K562 (cell line): Measurements from ENCODE around the gene STUM. TPM values are rescaled to one million over a fixed set of nuclear protein-coding genes. Genes with fewer than 3 reads are reported as not detected.

Experiments used
- ATAC-seq: fragments of 200-7000 bp; cut with Tn5 transposase; 3 replicates; pipeline ENCODE4 v1.9.1; 2020; ENCODE audit warnings: moderate library complexity
- BruUV-seq: library from RNA; stranded (reverse); fragments of 400-500 nt; replicated peaks from 2 replicates; lab custom pipeline; 2021; lab: Mats Ljungman, UMichigan
- CTCF ChIA-PET: fragments of 300-600 bp; formaldehyde crosslinking; extraction: SDS; loops from one replicate; lab custom pipeline; 2021; ENCODE audit warnings: low intra/inter-chr PET ratio; lab: Yijun Ruan, JAX
- POLR2A ChIA-PET: fragments of 300-600, 350-650 bp; sonication (Branson Sonifier 250); formaldehyde crosslinking; extraction: SDS; loops from one replicate; lab custom pipeline; 2021; ENCODE audit warnings: antibody characterized with exemption, inconsistent platforms; lab: Yijun Ruan, JAX
- DNase-seq, 4 experiments: peaks; one replicate each; pipeline versions ENCODE4 v3.0.0 to v3.0.0-alpha.2; 2011 to 2018; ENCODE audit warnings: low spot score in 3 of 4, mixed read lengths in 3 of 4; ENCODE audit errors: extremely low read depth in 1 of 4
- FAIRE-seq: peaks from 2 replicates; lab custom pipeline; 2011; peaks lifted over from hg19 to GRCh38; lab: Jason Lieb, UNC
- H2AFZ ChIP-seq: 2 replicates; pipeline ENCODE4 v1.6.0; 2011; ENCODE audit warnings: low read depth, low read length, control low read depth, inconsistent platforms
- H3K27ac ChIP-seq: fragments of 200-600 bp; 3 replicates; pipeline ENCODE4 v1.8.0; 2011; ENCODE audit warnings: low read depth, mild to moderate bottlenecking, control low read depth, inconsistent platforms, low read length, moderate library complexity, mixed read lengths; ENCODE audit errors: extremely low read depth
- H3K27me3 ChIP-seq, 2 experiments: fragments of 300-600 bp in 1 of 2; 2 replicates in 1 of 2; 3 replicates in 1 of 2; pipeline versions ENCODE4 v1.6.0 to v1.8.0; 2011; ENCODE audit warnings: inconsistent platforms in 2 of 2, low read length in 2 of 2, mild to moderate bottlenecking in 1 of 2, mixed read lengths in 1 of 2, moderate library complexity in 1 of 2; ENCODE audit not compliant: control insufficient read depth in 2 of 2, insufficient read depth in 2 of 2
- H3K36me3 ChIP-seq: fragments of 300-600 bp; 3 replicates; pipeline ENCODE4 v1.8.0; 2011; ENCODE audit warnings: mild to moderate bottlenecking, low read length, inconsistent platforms; ENCODE audit not compliant: control insufficient read depth, insufficient read depth
- H3K4me1 ChIP-seq, 2 experiments: fragments of 200-600 bp in 1 of 2; replicated peaks in 1 of 2; 2 replicates in 1 of 2; 3 replicates in 1 of 2; pipeline versions ENCODE4 v1.5.1 to v1.8.0; 2011; ENCODE audit warnings: inconsistent platforms in 2 of 2, low read length in 2 of 2, mild to moderate bottlenecking in 1 of 2, mixed read lengths in 1 of 2, moderate library complexity in 1 of 2; ENCODE audit not compliant: control insufficient read depth in 2 of 2, insufficient read depth in 2 of 2
- H3K4me2 ChIP-seq: 2 replicates; pipeline ENCODE4 v1.6.1; 2011; ENCODE audit warnings: low read length, control low read depth, inconsistent platforms, mixed read lengths; ENCODE audit not compliant: insufficient read depth
- H3K4me3 ChIP-seq: fragments of 200-600 bp; sonication (generic), shearing (Covaris generic); 2 replicates; pipeline ENCODE4 v1.5.1; 2016; ENCODE audit warnings: control low read depth, inconsistent platforms
- H3K79me2 ChIP-seq: fragments of 200-600 bp; 3 replicates; pipeline ENCODE4 v1.8.0; 2011; ENCODE audit warnings: low read length, inconsistent platforms; ENCODE audit not compliant: control insufficient read depth, insufficient read depth
- H3K9ac ChIP-seq, 2 experiments: 2 replicates each; pipeline versions ENCODE4 v1.6.0 to v1.6.1; 2011; ENCODE audit warnings: low read depth in 2 of 2, low read length in 2 of 2, control low read depth in 1 of 2, inconsistent platforms in 1 of 2, mild to moderate bottlenecking in 1 of 2, mixed read lengths in 1 of 2; ENCODE audit not compliant: insufficient read depth in 1 of 2
- H3K9me1 ChIP-seq: one replicate; pipeline ENCODE4 v1.6.0; 2011; ENCODE audit warnings: inconsistent platforms, mild to moderate bottlenecking, low read length, moderate library complexity; ENCODE audit not compliant: control insufficient read depth, insufficient read depth
- H3K9me3 ChIP-seq: replicated peaks from 2 replicates; pipeline ENCODE4 v1.5.1; 2011; ENCODE audit warnings: low read depth, low read length, inconsistent platforms; ENCODE audit not compliant: control insufficient read depth, insufficient read depth
- H4K20me1 ChIP-seq: replicated peaks from 2 replicates; pipeline ENCODE4 v1.6.1; 2011; ENCODE audit warnings: low read length, inconsistent platforms, mixed read lengths; ENCODE audit not compliant: control insufficient read depth, insufficient read depth
- BRD9 ChIP-seq: fragments of 450-650 bp; IDR thresholded peaks from 2 replicates; pipeline ENCODE4 v1.6.1; 2018; ENCODE audit warnings: low read depth; ENCODE audit not compliant: partially characterized antibody
- EGR1 ChIP-seq: fragments of 450-650 bp; conservative IDR thresholded peaks from 2 replicates; pipeline ENCODE4 v1.6.1; 2017; ENCODE audit warnings: mild to moderate bottlenecking
- HEY1 ChIP-seq: fragments of 250-450 bp; sonication (Bioruptor Pico); IDR thresholded peaks from 2 replicates; pipeline ENCODE4 v1.5.0; 2020; ENCODE audit warnings: mild to moderate bottlenecking, moderate library complexity, borderline replicate concordance
- HMG20A ChIP-seq: fragments of 450-650 bp; formaldehyde crosslinking; conservative IDR thresholded peaks from 2 replicates; pipeline ENCODE4 v1.4.0; 2020; ENCODE audit warnings: mild to moderate bottlenecking, mixed read lengths
- HOXB6 ChIP-seq: fragments of 250-450 bp; sonication (Bioruptor Pico); IDR thresholded peaks from 2 replicates; pipeline ENCODE4 v1.5.1; 2022; ENCODE audit warnings: mild to moderate bottlenecking, borderline replicate concordance
- NR2C2 ChIP-seq, 2 experiments: fragments of 200-800 bp in 1 of 2; sonication (Bioruptor generic) in 1 of 2; sonication (generic) in 1 of 2; formaldehyde crosslinking in 1 of 2; IDR thresholded peaks; 2 replicates each; pipeline versions ENCODE4 v1.6.1 to v1.8.0; 2016 to 2022; ENCODE audit warnings: mild to moderate bottlenecking in 1 of 2, missing compliant biosample characterization in 1 of 2, missing genetic modification characterization in 1 of 2, missing genetic modification reagents in 1 of 2
- PCBP2 ChIP-seq: fragments of 200-400 bp; formaldehyde crosslinking; IDR thresholded peaks from 2 replicates; pipeline ENCODE4 v1.6.1; 2018; ENCODE audit warnings: low read length, low read depth, mild to moderate bottlenecking, moderate library complexity; ENCODE audit not compliant: poor library complexity, severe bottlenecking
- PRPF4 ChIP-seq: fragments of 200-400 bp; formaldehyde crosslinking; IDR thresholded peaks from one replicate; pipeline ENCODE4 v1.6.1; 2017; ENCODE audit warnings: low read length, low read depth, mild to moderate bottlenecking; ENCODE audit not compliant: insufficient read depth, poor library complexity, severe bottlenecking
- PTBP1 ChIP-seq: fragments of 200-400 bp; formaldehyde crosslinking; IDR thresholded peaks from 2 replicates; pipeline ENCODE4 v1.6.1; 2017; ENCODE audit warnings: low read depth, low read length
- RBM17 ChIP-seq: fragments of 200-400 bp; formaldehyde crosslinking; IDR thresholded peaks from 2 replicates; pipeline ENCODE4 v1.6.1; 2017; ENCODE audit warnings: low read depth, mild to moderate bottlenecking, low read length, borderline replicate concordance
- SRSF9 ChIP-seq: fragments of 200-400 bp; formaldehyde crosslinking; IDR thresholded peaks from 2 replicates; pipeline ENCODE4 v1.6.1; 2017; ENCODE audit warnings: low read depth, low read length, borderline replicate concordance
- ZBTB5 ChIP-seq: fragments of 450-650 bp; IDR thresholded peaks from 2 replicates; pipeline ENCODE4 v1.6.1; 2017; ENCODE audit warnings: antibody characterized with exemption
- ZBTB9 ChIP-seq: fragments of 450-650 bp; formaldehyde crosslinking; IDR thresholded peaks from 2 replicates; pipeline ENCODE4 v1.4.0; 2020; ENCODE audit warnings: mild to moderate bottlenecking, moderate library complexity
- ZC3H8 ChIP-seq: fragments of 450-650 bp; IDR thresholded peaks from 2 replicates; pipeline ENCODE4 v1.6.1; 2017
- ZKSCAN3 ChIP-seq: fragments of 250-450 bp; sonication (Bioruptor Pico); IDR thresholded peaks from 2 replicates; pipeline ENCODE4 v1.4.0; 2020
- ZNF263 ChIP-seq: sonication (generic); formaldehyde crosslinking; IDR thresholded peaks from 2 replicates; pipeline ENCODE4 v1.8.0; 2022; ENCODE audit warnings: mild to moderate bottlenecking, missing genetic modification reagents, borderline replicate concordance
- ZNF830 ChIP-seq: fragments of 250-450 bp; sonication (Bioruptor Pico); IDR thresholded peaks from 2 replicates; pipeline ENCODE4 v1.5.0; 2021; ENCODE audit warnings: mild to moderate bottlenecking
- WGBS: fragments of 100-300 bp; shearing (Covaris generic); methylation state at CpG from one replicate; pipeline ENCODE4 v1.1.6; 2016; ENCODE audit warnings: low coverage, mixed read lengths; ENCODE audit not compliant: insufficient coverage; ENCODE audit errors: missing lambda C conversion rate; 5-methylcytosine and 5-hydroxymethylcytosine counted together
- in situ Hi-C: fragments of 300-500 bp; cut with MboI; formaldehyde crosslinking; loops from 4 replicates; pipeline ENCODE4 v1.15.0; 2018; ENCODE audit warnings: inconsistent platforms, mixed read lengths
- intact Hi-C: fragments of 100-400 bp; cut with micrococcal nuclease; formaldehyde crosslinking; loops from 2 replicates; pipeline ENCODE4 v1.14.2; 2022
- polyA plus RNA-seq, 8 experiments: library from polyadenylated mRNA; depleted of rRNA in 4 of 8; stranded (reverse) in 5 of 8; unstranded in 3 of 8; fragments of >200 nt; fragmentation: Nextera tagmentation in 2 of 8; fragmentation: Illumina TruSeq in 1 of 8; extraction: Ambion mirVana in 2 of 8; extraction: Trizol in 1 of 8; gene quantifications; 2 replicates each; pipeline versions ENCODE4 v1.2.1 to v1.2.3, GENCODE V29; 2011 to 2014; ENCODE audit warnings: inconsistent platforms in 1 of 8, missing spikeins in 1 of 8
- total RNA-seq, 7 experiments: library from RNA; depleted of rRNA in 6 of 7; stranded (reverse); fragments of >200 nt in 6 of 7; fragmentation: Illumina TruSeq in 2 of 7; extraction: Trizol in 2 of 7; gene quantifications; 2 replicates each; pipeline versions ENCODE4 v1.2.1 to v1.2.3, GENCODE V29; 2011 to 2021; ENCODE audit warnings: low replicate concordance in 1 of 7

STUM gene
- total and polyA plus RNA-seq, 9 of the 15 experiments (the other 6 are each of a cell fraction or from before 2014, with no cell fraction given): not detected

- POLR2A ChIA-PET: interaction anchor here (0.8 kb wide), 1 partner anchor 206 kb away, joined by 3 read pairs; no protein-coding TSS in a partner anchor
- CTCF ChIA-PET: no interaction called here
- DNase-seq (no peak), ATAC-seq (no peak), FAIRE-seq (no peak)
- in situ Hi-C loops (no loop called here), intact Hi-C loops (no loop called here)
- Histone ChIP-seq H3K9me3 (no peaks in the 10 kb centered on the region), H3K9ac (no peak overlapping the region), H3K9me1 (no peaks in the 10 kb centered on the region), H2AFZ (no peak overlapping the region), H4K20me1 (peaks cover 8% of the 10 kb centered on the region; the same call in 1 of the 2 replicates), H3K4me3 (no peak overlapping the region)
- WGBS: 18% methylated on average over 18 of the region's 18 CpGs
- no peak for TF ChIP-seq ZNF830 (CRISPR knock-in tag)
- no peak for TF ChIP-seq PTBP1
- no peak for TF ChIP-seq HEY1 (CRISPR knock-in tag)
- TF ChIP-seq PCBP2: no peak
- TF ChIP-seq ZBTB5: no peak
- TF ChIP-seq HMG20A (CRISPR knock-in tag): no peak
- no peak for TF ChIP-seq RBM17
- no peak for TF ChIP-seq ZKSCAN3
- TF ChIP-seq HOXB6 (CRISPR knock-in tag): no peak
- TF ChIP-seq BRD9: no peak
- TF ChIP-seq NR2C2 (CRISPR knock-in tag; IDR thresholded peaks at IDR 0.05): no peak
- TF ChIP-seq NR2C2 (tag; IDR thresholded peaks at IDR 0.05): peak; percentile 3; the same call in 1 of the 2 replicates
- 0 out of 2 replicates have a peak, but pooled peaks have one; percentile 25 for TF ChIP-seq ZNF263 (CRISPR knock-in tag)
- TF ChIP-seq ZC3H8: no peak
- TF ChIP-seq EGR1: peak; percentile 45
- no peak for TF ChIP-seq PRPF4
- no peak for TF ChIP-seq SRSF9
- TF ChIP-seq ZBTB9 (CRISPR knock-in tag): no peak
- TF ChIP-seq, all 486 proteins: peak for 3
- Histone ChIP-seq H3K27ac (no peak overlapping the region), H3K36me3 (no peaks in the 10 kb centered on the region), H3K4me1 (peaks cover 8 to 30% of the 10 kb centered on the region in 2 experiments; a peak in 4 of 5 replicates), H3K27me3 (peaks cover 78 to 98% of the 10 kb centered on the region in 2 experiments), H3K4me2 (no peak overlapping the region), H3K79me2 (no peaks in the 10 kb centered on the region)
- BruUV-seq: no TSS peak
Measured at GRCh38 chr1:226643611-226644540, 95.3 kb downstream of the STUM start.
